GM12873 (cell line): ENCODE data around the gene PTPRR.

Experiments used
- CTCF ChIP-seq: IDR thresholded peaks from 2 replicates; pipeline ENCODE4 v1.5.1; 2012; ENCODE audit warnings: low read depth, mild to moderate bottlenecking, moderate library complexity, low read length, control low read depth; ENCODE audit not compliant: insufficient read depth; ENCODE audit errors: missing control alignments

The PTPRR gene

DNA sequence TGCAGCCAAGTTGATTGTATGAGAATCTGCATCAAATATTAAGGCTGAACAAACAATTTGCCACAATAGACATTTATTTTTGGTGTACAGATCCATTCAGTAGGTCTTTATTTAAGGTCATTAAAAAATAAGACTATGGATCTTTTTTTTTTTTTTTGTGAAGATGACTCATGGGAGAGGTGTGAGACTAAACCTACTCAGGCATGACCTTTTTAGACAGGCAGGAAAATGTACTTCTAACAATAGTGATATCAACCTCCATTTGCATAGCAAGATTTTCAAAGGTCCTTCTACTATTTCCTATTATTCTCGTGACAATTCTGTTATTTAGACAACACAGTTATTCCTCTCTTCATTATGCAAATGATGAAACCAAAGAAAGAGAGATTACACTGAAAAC, 39.9 kb upstream of the PTPRR start:
- TF ChIP-seq CTCF = no peak

DNA sequence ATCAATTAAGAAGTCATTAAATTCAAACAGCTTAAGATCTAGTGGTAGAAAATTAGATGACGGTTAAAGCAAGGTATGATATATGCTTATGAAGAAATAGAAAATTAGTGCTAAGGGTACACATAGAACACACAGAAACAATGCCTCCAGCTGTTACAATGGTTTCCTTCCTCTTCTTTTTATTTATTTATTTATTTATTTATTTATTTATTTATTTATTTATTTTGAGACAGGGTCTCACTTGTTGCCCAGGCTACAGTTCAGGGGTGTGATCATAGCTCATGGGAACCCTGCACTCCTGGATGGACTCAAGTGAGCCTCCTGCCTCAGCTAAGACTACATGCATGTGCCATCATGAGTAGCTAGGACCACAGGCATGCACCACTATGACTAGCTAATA, 34.9 kb upstream of the PTPRR start:
- no peak for TF ChIP-seq CTCF

GRCh38 chr12:70950451-70950850, 29.9 kb upstream of the PTPRR start:
- no peak for TF ChIP-seq CTCF

DNA sequence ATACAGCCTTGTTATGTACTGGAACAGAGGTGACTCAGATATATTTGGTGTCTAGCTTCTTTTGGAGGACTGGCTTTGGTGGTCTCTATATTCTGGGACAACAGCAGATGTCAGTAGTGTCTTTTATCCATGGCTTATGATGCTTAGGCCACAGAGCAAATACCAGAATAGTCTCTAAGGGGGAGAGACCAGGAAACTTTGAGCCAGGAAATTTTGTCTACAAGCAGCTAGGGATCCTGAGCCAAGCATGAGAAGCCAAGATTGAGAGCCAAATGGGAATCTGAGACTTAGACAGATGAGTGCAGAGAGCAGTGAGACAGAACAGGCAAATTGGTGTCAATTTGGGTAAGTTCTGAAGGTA, 28.4 kb upstream of the PTPRR start:
- no peak for TF ChIP-seq CTCF

DNA sequence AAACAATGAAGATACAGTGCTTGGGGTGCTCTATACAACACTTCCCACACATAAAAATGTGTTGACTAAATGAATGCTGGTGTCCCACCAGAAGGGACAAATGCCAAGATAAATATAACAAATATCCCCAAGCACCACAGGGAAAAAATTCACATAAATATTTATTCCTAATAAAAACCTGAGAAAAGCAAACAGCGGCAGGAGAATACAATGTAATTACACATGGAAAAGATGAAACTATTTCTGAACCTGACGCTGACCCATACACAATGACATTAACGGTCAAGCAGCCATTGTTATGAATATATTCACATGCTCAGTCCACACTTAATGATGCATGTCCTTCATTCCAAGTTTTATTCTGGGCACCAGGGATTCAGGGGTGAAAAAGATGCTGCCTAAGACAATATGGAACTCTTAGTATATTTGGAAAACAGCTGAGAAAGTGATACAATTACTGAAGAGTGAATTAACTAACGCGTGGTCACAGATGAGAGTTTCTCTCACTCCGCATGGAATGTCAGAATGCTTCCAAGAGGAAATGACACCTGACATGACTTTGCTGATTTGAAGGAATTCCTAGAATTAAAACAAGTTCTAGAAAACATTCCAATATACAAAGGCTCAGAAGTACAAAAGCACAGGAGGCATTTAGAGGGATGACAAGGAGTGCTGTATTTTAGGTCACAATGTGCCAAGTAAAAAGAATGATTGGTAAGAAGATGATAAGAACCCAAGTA, 27.9 kb upstream of the PTPRR start:
- TF ChIP-seq CTCF = no peak

- no peak for TF ChIP-seq CTCF
Observed at GRCh38 chr12:70936203-70936813, 15.8 kb upstream of the PTPRR start.

GRCh38 chr12:70933133-70933532, 12.6 kb upstream of the PTPRR start:
- no peak for TF ChIP-seq CTCF
